DOHH2 (cell line): ENCODE data around the gene CHCHD3.

ENCODE experiments used
- H3F3A ChIP-seq: fragments of 200-600 bp; sonication (generic), shearing (Covaris generic); 2 replicates; pipeline ENCODE4 v1.6.0; 2016; ENCODE audit warnings: antibody characterized with exemption, mild to moderate bottlenecking; ENCODE audit not compliant: control insufficient read depth, insufficient read depth
- H3K27ac ChIP-seq: fragments of 200-600 bp; sonication (generic); 2 replicates; pipeline ENCODE4 v1.5.1; 2014; ENCODE audit warnings: low read depth, mild to moderate bottlenecking, low read length, moderate library complexity
- H3K27me3 ChIP-seq: fragments of 200-600 bp; sonication (generic); 2 replicates; pipeline ENCODE4 v1.6.1; 2014; ENCODE audit warnings: mild to moderate bottlenecking, low read length, mixed read lengths; ENCODE audit not compliant: control insufficient read depth
- H3K36me3 ChIP-seq: fragments of 200-600 bp; sonication (generic); 2 replicates; pipeline ENCODE4 v1.6.1; 2014; ENCODE audit warnings: mild to moderate bottlenecking, low read length, moderate library complexity, mixed read lengths; ENCODE audit not compliant: control insufficient read depth
- H3K4me1 ChIP-seq: fragments of 200-600 bp; sonication (generic); 2 replicates; pipeline ENCODE4 v1.6.1; 2014; ENCODE audit warnings: mild to moderate bottlenecking, low read length, mixed read lengths; ENCODE audit not compliant: control insufficient read depth
- H3K4me2 ChIP-seq: fragments of 200-600 bp; sonication (generic); 2 replicates; pipeline ENCODE4 v1.6.0; 2014; ENCODE audit warnings: mild to moderate bottlenecking, low read length, moderate library complexity
- H3K4me3 ChIP-seq: fragments of 200-600 bp; sonication (generic); 2 replicates; pipeline ENCODE4 v1.5.1; 2014; ENCODE audit warnings: mild to moderate bottlenecking, low read length, mixed read lengths
- H3K79me2 ChIP-seq: fragments of 200-600 bp; sonication (generic); 2 replicates; pipeline ENCODE4 v1.6.1; 2014; ENCODE audit warnings: mild to moderate bottlenecking, low read length, mixed read lengths; ENCODE audit not compliant: control insufficient read depth
- H3K9me2 ChIP-seq: fragments of 200-600 bp; sonication (generic); replicated peaks from 2 replicates; pipeline ENCODE4 v1.6.1; 2014; ENCODE audit warnings: mild to moderate bottlenecking, low read length, mixed read lengths; ENCODE audit not compliant: control insufficient read depth
- H3K9me3 ChIP-seq: fragments of 200-600 bp; sonication (generic); 2 replicates; pipeline ENCODE4 v1.6.1; 2014; ENCODE audit warnings: antibody characterized with exemption, low read length, mixed read lengths; ENCODE audit not compliant: control insufficient read depth, insufficient read depth
- H4K20me1 ChIP-seq: fragments of 200-600 bp; sonication (generic); 2 replicates; pipeline ENCODE4 v1.6.0; 2014; ENCODE audit warnings: low read depth, mild to moderate bottlenecking, antibody characterized with exemption, low read length, moderate library complexity; ENCODE audit not compliant: control insufficient read depth, insufficient read depth
- EZH2phosphoT487 ChIP-seq: fragments of 200-600 bp; sonication (generic); IDR thresholded peaks from 2 replicates; pipeline ENCODE4 v1.6.1; 2017; ENCODE audit warnings: borderline replicate concordance, mild to moderate bottlenecking, antibody characterized with exemption, low read length, moderate library complexity, mixed read lengths
- TF ChIP-seq, protein P1 (sequence below): fragments of 200-600 bp; sonication (generic); IDR thresholded peaks from one replicate; pipeline ENCODE4 v1.5.1; 2014; ENCODE audit warnings: antibody characterized with exemption, mild to moderate bottlenecking, low read depth, low read length; ENCODE audit not compliant: poor library complexity, severe bottlenecking

Gene CHCHD3

GRCh38 chr7:133029463-133029862, 52.4 kb downstream of the CHCHD3 start:
- H3K9me3 ChIP-seq: no peaks in the 10 kb centered on the region
- H3K9me2 ChIP-seq: no peaks in the 10 kb centered on the region
- TF ChIP-seq EZH2phosphoT487: no peak
- TF ChIP-seq, protein P1, sequence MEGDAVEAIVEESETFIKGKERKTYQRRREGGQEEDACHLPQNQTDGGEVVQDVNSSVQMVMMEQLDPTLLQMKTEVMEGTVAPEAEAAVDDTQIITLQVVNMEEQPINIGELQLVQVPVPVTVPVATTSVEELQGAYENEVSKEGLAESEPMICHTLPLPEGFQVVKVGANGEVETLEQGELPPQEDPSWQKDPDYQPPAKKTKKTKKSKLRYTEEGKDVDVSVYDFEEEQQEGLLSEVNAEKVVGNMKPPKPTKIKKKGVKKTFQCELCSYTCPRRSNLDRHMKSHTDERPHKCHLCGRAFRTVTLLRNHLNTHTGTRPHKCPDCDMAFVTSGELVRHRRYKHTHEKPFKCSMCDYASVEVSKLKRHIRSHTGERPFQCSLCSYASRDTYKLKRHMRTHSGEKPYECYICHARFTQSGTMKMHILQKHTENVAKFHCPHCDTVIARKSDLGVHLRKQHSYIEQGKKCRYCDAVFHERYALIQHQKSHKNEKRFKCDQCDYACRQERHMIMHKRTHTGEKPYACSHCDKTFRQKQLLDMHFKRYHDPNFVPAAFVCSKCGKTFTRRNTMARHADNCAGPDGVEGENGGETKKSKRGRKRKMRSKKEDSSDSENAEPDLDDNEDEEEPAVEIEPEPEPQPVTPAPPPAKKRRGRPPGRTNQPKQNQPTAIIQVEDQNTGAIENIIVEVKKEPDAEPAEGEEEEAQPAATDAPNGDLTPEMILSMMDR: no peak
- no peaks in the 10 kb centered on the region for H3K27me3 ChIP-seq
- H3K79me2 ChIP-seq: peaks cover 45% of the 10 kb centered on the region
- peaks cover 5% of the 10 kb centered on the region; the same call in 1 of the 2 replicates for H3K36me3 ChIP-seq
- H3K4me3 ChIP-seq: no peak overlapping the region
- H3K4me2 ChIP-seq: no peak overlapping the region
- H3F3A ChIP-seq: no peaks in the 10 kb centered on the region
- H3K27ac ChIP-seq: no peak overlapping the region
- H3K4me1 ChIP-seq: no peaks in the 10 kb centered on the region
- no peaks in the 10 kb centered on the region for H4K20me1 ChIP-seq

DNA sequence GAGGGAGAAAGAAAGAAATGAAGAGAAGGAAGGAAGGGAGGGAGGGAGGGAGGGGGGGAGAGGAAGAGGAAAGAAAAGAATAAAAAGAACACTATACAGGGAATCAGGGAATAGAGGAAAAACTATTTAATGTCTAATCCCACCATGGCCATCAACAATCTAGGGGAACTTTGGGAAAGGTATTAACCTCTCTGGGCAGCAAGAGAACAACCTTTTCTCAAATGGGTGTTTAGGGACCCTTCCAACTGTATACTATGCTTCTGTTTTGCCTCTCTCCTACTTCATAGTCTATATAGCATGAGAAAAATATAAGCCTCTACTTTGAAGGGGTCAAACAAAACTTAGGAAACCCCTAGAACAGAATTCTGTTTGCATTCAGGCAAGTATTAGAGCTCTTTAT, 54.5 kb downstream of the CHCHD3 start:
- Histone ChIP-seq H3K4me3 (no peak overlapping the region), H4K20me1 (no peaks in the 10 kb centered on the region), H3K27ac (no peak overlapping the region), H3K27me3 (no peaks in the 10 kb centered on the region), H3K36me3 (peaks cover 12% of the 10 kb centered on the region), H3K9me2 (no peaks in the 10 kb centered on the region), H3K9me3 (no peaks in the 10 kb centered on the region), H3F3A (no peaks in the 10 kb centered on the region), H3K4me1 (no peaks in the 10 kb centered on the region), H3K4me2 (no peak overlapping the region), H3K79me2 (peaks cover 44% of the 10 kb centered on the region)
- TF ChIP-seq, protein P1: no peak
- no peak for TF ChIP-seq EZH2phosphoT487

GRCh38 chr7:133026210-133026859, 55.6 kb downstream of the CHCHD3 start:
- no peaks in the 10 kb centered on the region for H3F3A ChIP-seq
- peaks cover 39% of the 10 kb centered on the region for H3K79me2 ChIP-seq
- no peaks in the 10 kb centered on the region for H4K20me1 ChIP-seq
- H3K4me1 ChIP-seq: no peaks in the 10 kb centered on the region
- no peak for TF ChIP-seq EZH2phosphoT487
- TF ChIP-seq, protein P1: no peak
- H3K9me2 ChIP-seq: no peaks in the 10 kb centered on the region
- peaks cover 14% of the 10 kb centered on the region for H3K36me3 ChIP-seq
- no peak overlapping the region for H3K4me2 ChIP-seq
- no peak overlapping the region for H3K4me3 ChIP-seq
- H3K27me3 ChIP-seq: no peaks in the 10 kb centered on the region
- H3K9me3 ChIP-seq: no peaks in the 10 kb centered on the region
- H3K27ac ChIP-seq: no peak overlapping the region
